Heart left ventricle (tissue), 16 donors: ENCODE measurements around the gene ADAMTSL2. TPM values are rescaled to one million over a fixed set of nuclear protein-coding genes. Genes with fewer than 3 reads are reported as not detected.
A peak's percentile ranks its signal among the peaks of the same experiment; 100 is the strongest.

Experiments
- ATAC-seq, 4 donors: fragments of 200-7000 bp; cut with Tn5 transposase; one replicate each; pipeline ENCODE4 v1.9.1; 2020 to 2022; ENCODE audit warnings: moderate library complexity in 4 of 4, mild to moderate bottlenecking in 3 of 4, moderate number of reproducible peaks in 1 of 4
- DNase-seq, 5 donors: peaks; one replicate each; pipeline ENCODE4 v3.0.0-alpha.2; 2020
- H3K27ac ChIP-seq, 12 donors: fragments of 200-600 bp; sonication (generic) in 4 of 12; one replicate each; pipeline versions ENCODE4 v1.5.0 to v1.8.0; 2016 to 2022; ENCODE audit warnings: mild to moderate bottlenecking in 2 of 12
- H3K27me3 ChIP-seq, 9 donors: fragments of 200-600 bp; sonication (generic) in 2 of 9; one replicate each; pipeline versions ENCODE4 v1.5.1 to v1.8.0; 2016 to 2022; ENCODE audit warnings: mild to moderate bottlenecking in 3 of 9
- H3K36me3 ChIP-seq, 9 donors: fragments of 200-600 bp; sonication (generic) in 2 of 9; one replicate each; pipeline versions ENCODE4 v1.5.0 to v1.8.0; 2018 to 2022; ENCODE audit warnings: mild to moderate bottlenecking in 2 of 9
- H3K4me1 ChIP-seq, 12 donors: fragments of 200-600 bp; sonication (generic) in 4 of 12; one replicate each; pipeline versions ENCODE4 v1.5.0 to v1.8.0; 2016 to 2022; ENCODE audit warnings: mild to moderate bottlenecking in 3 of 12
- H3K4me3 ChIP-seq, 12 donors: fragments of 200-600 bp; sonication (generic) in 4 of 12; one replicate each; pipeline versions ENCODE4 v1.5.0 to v1.8.0; 2017 to 2022; ENCODE audit warnings: mild to moderate bottlenecking in 9 of 12, moderate library complexity in 4 of 12
- H3K9me3 ChIP-seq, 12 donors: fragments of 200-600 bp; sonication (generic) in 4 of 12; one replicate each; pipeline versions ENCODE4 v1.5.0 to v1.8.0; 2016 to 2022; ENCODE audit warnings: mild to moderate bottlenecking in 1 of 12
- CTCF ChIP-seq, 12 donors: fragments of 200-600 bp; sonication (generic) in 4 of 12; IDR thresholded peaks; one replicate each; pipeline versions ENCODE4 v1.5.0 to v1.8.0; 2018 to 2022; ENCODE audit warnings: antibody characterized with exemption in 12 of 12, mild to moderate bottlenecking in 5 of 12
- POLR2A ChIP-seq, 2 donors: fragments of 450-650 bp; IDR thresholded peaks; one replicate each; pipeline ENCODE4 v1.6.1; 2017; ENCODE audit warnings: antibody characterized with exemption in 2 of 2, mild to moderate bottlenecking in 2 of 2, moderate library complexity in 2 of 2
- WGBS, 4 donors: extraction: QIAGEN DNeasy Blood & Tissue Kit in 2 of 4; methylation state at CpG; one replicate each; pipeline versions ENCODE4 v1.1.5 to v1.1.7; 2013 to 2018; 5-methylcytosine and 5-hydroxymethylcytosine counted together
- intact Hi-C, 10 donors: fragments of 100-400 bp; cut with DNase I; formaldehyde crosslinking; loops; one replicate each; pipeline versions ENCODE4 v1.11.1 to v1.14.2; 2022
- polyA plus RNA-seq, 2 donors: library from polyadenylated mRNA; stranded (reverse); fragments of 200-250 nt; gene quantifications; one replicate each; pipeline ENCODE4 v1.2.3, GENCODE V29; 2013
- total RNA-seq, 9 donors: library from RNA; depleted of rRNA in 2 of 9; stranded (reverse); fragments of >200 nt in 2 of 9; fragmentation: NEBNext Ultra II Directional in 3 of 9; extraction: Animal tissue kit (Norgen Biotek cat#: 25700) in 3 of 9; gene quantifications; one replicate each; pipeline versions ENCODE4 v1.1.0 to v1.2.4, GENCODE V29; 2016 to 2023
- donor health status: ischemic (EF 13 %, LVEDD 7.1; RV severe dilation, severe dysfunction).
- donor health status: healthy with polysubstance abuse.
- donor health status: DM: no; HTN: yes; CAD: no.
- donor health status: DM: no; HTN: no; CAD: no.
- donor health status: ischemic (EF 25% LVEDD 6.9; RV normal size, moderate dysfunction).
- donor health status: ischemic (EF 25% LVEDD 5.7; RV mildly dilated, moderate dysfunction).
- donor health status: healthy.
- donor health status: DM: yes; HTN: yes; CAD: no.
- donor health status: ischemic (EF 35%, LVEDD 5.7; RV mildly dilated, moderate dysfunction).
- donor health status: nonischemic (EF 11% LVEDD 7.7; RV severe dilation, severe dysfunction).
- donor health status: DM: yes; HTN: yes; CAD: no.
- donor health status: PGD.
- donor health status: ischemic (EF 29% LVEDD 5.4; RV normal size, mild dysfunction).
- donor health status: nonischemic (EF 23%, LVEDD 6.1; RV moderate dilation, normal function).

Gene ADAMTSL2
- total and polyA plus RNA-seq, 11 donors: 2.3 to 5.1 (median 3.7) TPM

- intact Hi-C loops: loop anchor here in 4 of 10 donors (5.0 to 10.0 kb wide), 3 partner anchors 191 to 464 kb away; partner anchors contain the start of gene VAV2 (in 1 of the 4)
- 55 to 77% (median 60%) methylated on average over 9 of the region's 9 CpGs for WGBS, 4 donors
- TF ChIP-seq POLR2A (IDR thresholded peaks at IDR 0.05) (no peak), CTCF (IDR thresholded peaks at IDR 0.05) (no peak)
- peaks cover 0 to 26% (median 0%) of the 10 kb centered on the region in 9 donors for H3K27me3 ChIP-seq
- DNase-seq (no peak), ATAC-seq (no peak)
- no peaks in the 10 kb centered on the region for H3K36me3 ChIP-seq
- no peak overlapping the region for H3K4me3 ChIP-seq
- H3K9me3 ChIP-seq: no peaks in the 10 kb centered on the region
- peaks cover 3 to 67% (median 41%) of the 10 kb centered on the region in 12 donors for H3K4me1 ChIP-seq
- H3K27ac ChIP-seq: no peak overlapping the region
These were observed 3.2 kb upstream of the ADAMTSL2 start for GRCh38 chr9:133531293-133531692.

GRCh38 chr9:133532937-133533668 is 1.4 kb upstream of the ADAMTSL2 start:
- DNase-seq: peak; percentile 69 to 81 (median 74)
- Histone ChIP-seq H3K4me3 (no peak overlapping the region), H3K27me3 (peaks cover 0 to 24% (median 0%) of the 10 kb centered on the region in 9 donors), H3K27ac (peak overlapping the region in 3 of 12 donors; percentile 54 to 81 (median 75)), H3K4me1 (peaks cover 0 to 57% (median 25%) of the 10 kb centered on the region in 12 donors), H3K36me3 (no peaks in the 10 kb centered on the region), H3K9me3 (no peaks in the 10 kb centered on the region)
- peak; percentile 40 to 81 (median 60) for ATAC-seq
- WGBS, 4 donors: 53 to 69% (median 68%) methylated on average over 13 to 20 of the region's 20 CpGs
- intact Hi-C loops: loop anchor here (1.0 to 10.0 kb wide), 6 partner anchors 189 to 462 kb away; partner anchors contain the start of gene VAV2 (in 1 of the 10)
- TF ChIP-seq POLR2A (IDR thresholded peaks at IDR 0.05) (no peak), CTCF (IDR thresholded peaks at IDR 0.05) (peak in 11 of 12 donors; percentile 43 to 70 (median 54))

GRCh38 chr9:133533857-133534256 is 647 bp upstream of the ADAMTSL2 start:
- H3K27me3 ChIP-seq: peaks cover 0 to 18% (median 0%) of the 10 kb centered on the region in 9 donors
- DNase-seq (peak in 1 of 5 donors; percentile 58), ATAC-seq (peak in 3 of 4 donors; percentile 1 to 20 (median 2))
- no peaks in the 10 kb centered on the region for H3K36me3 ChIP-seq
- intact Hi-C loops: loop anchor here (1.0 to 10.0 kb wide), 7 partner anchors 49 to 461 kb away; partner anchors contain the start of gene VAV2 (in 1 of the 10)
- H3K4me1 ChIP-seq: peaks cover 0 to 57% (median 25%) of the 10 kb centered on the region in 12 donors
- TF ChIP-seq CTCF (IDR thresholded peaks at IDR 0.05) (no peak), POLR2A (IDR thresholded peaks at IDR 0.05) (no peak)
- H3K4me3 ChIP-seq: peak overlapping the region in 8 of 12 donors; percentile 46 to 61 (median 58)
- WGBS, 4 donors: 52 to 55% (median 54%) methylated on average over 5 to 9 of the region's 9 CpGs
- no peaks in the 10 kb centered on the region for H3K9me3 ChIP-seq
- H3K27ac ChIP-seq: peak overlapping the region in 10 of 12 donors; percentile 1 to 81 (median 57)

- Histone ChIP-seq H3K36me3 (peaks cover 0 to 4% (median 0%) of the 10 kb centered on the region in 9 donors), H3K27me3 (peaks cover 0 to 18% (median 0%) of the 10 kb centered on the region in 9 donors), H3K4me1 (peaks cover 0 to 61% (median 37%) of the 10 kb centered on the region in 12 donors), H3K27ac (peak overlapping the region in 3 of 12 donors; percentile 51 to 81 (median 54)), H3K9me3 (no peaks in the 10 kb centered on the region), H3K4me3 (peak overlapping the region in 11 of 12 donors; percentile 35 to 61 (median 51))
- no peak for DNase-seq
- intact Hi-C loops: loop anchor here in 3 of 10 donors (2.0 to 10.0 kb wide), 4 partner anchors 37 to 459 kb away; partner anchors contain the start of gene VAV2 (in 1 of the 3)
- TF ChIP-seq CTCF (IDR thresholded peaks at IDR 0.05) (no peak), POLR2A (IDR thresholded peaks at IDR 0.05) (no peak)
- no peak for ATAC-seq
- WGBS, 4 donors: 33 to 63% (median 59%) methylated on average over 7 to 13 of the region's 13 CpGs
These were observed 888 bp downstream of the ADAMTSL2 start for GRCh38 chr9:133535306-133535877.
